ENCODE results near the gene COL4A1. TPM values are rescaled to one million over a fixed set of nuclear protein-coding genes. Genes with fewer than 3 reads are reported as not detected.

COL4A1 gene
- 269 and 271 TPM in 2 replicates for total RNA-seq (2014; rRNA removed; shearing (Covaris generic))

GRCh38 chr13:110306960-110307766 is at the start of gene COL4A1, which contains the start of gene COL4A2:
Gene COL4A1, minus strand, starts transcription at chr13:110307157. Its CDS starts 130 bp downstream, at chr13:110307027.
Gene COL4A2, plus strand, starts transcription at chr13:110307284. Its CDS starts 620 bp downstream, at chr13:110307904.
- Histone ChIP-seq H3K27ac (peak within 1 kb of the TSS; percentile 94), H3K27me3 (no peaks in the 10 kb centered on the region), H3K36me3 (peaks cover 32% of the 10 kb centered on the region), H3K9me3 (replicated peaks) (no peaks in the 10 kb centered on the region), H3K4me3 (peak within 1 kb of the TSS; percentile 93), H3K4me1 (peaks cover 11% of the 10 kb centered on the region; the same call in 1 of the 2 replicates)
- peak; percentile 70 to 74 for DNase-seq

GRCh38 chr13:110356362-110356761 is 49.4 kb upstream of the COL4A1 start:
- no peak overlapping the region for H3K4me3 ChIP-seq
- no peak for DNase-seq
- H3K36me3 ChIP-seq, result peaks cover 20% of the 10 kb centered on the region
- H3K27me3 ChIP-seq, result no peaks in the 10 kb centered on the region
- no peaks in the 10 kb centered on the region for H3K4me1 ChIP-seq
- H3K27ac ChIP-seq, result no peak overlapping the region
- H3K9me3 ChIP-seq (replicated peaks), result no peaks in the 10 kb centered on the region

- Histone ChIP-seq H3K4me1 (peaks cover 9% of the 10 kb centered on the region), H3K27ac (no peak overlapping the region), H3K4me3 (no peak overlapping the region), H3K36me3 (peaks cover 17% of the 10 kb centered on the region), H3K27me3 (no peaks in the 10 kb centered on the region), H3K9me3 (replicated peaks) (no peaks in the 10 kb centered on the region)
- no peak for DNase-seq
These were observed 47.9 kb upstream of the COL4A1 start for GRCh38 chr13:110354715-110355473.

- Histone ChIP-seq H3K9me3 (replicated peaks) (no peaks in the 10 kb centered on the region), H3K4me1 (peaks cover 16% of the 10 kb centered on the region), H3K4me3 (no peak overlapping the region), H3K27me3 (no peaks in the 10 kb centered on the region), H3K36me3 (peaks cover 18% of the 10 kb centered on the region), H3K27ac (no peak overlapping the region)
- DNase-seq, result no peak
These were observed 47.2 kb upstream of the COL4A1 start for GRCh38 chr13:110354123-110354627.

GRCh38 chr13:110353339-110353977 is 46.5 kb upstream of the COL4A1 start:
- DNase-seq, result no peak
- Histone ChIP-seq H3K9me3 (replicated peaks) (no peaks in the 10 kb centered on the region), H3K4me3 (no peak overlapping the region), H3K27me3 (no peaks in the 10 kb centered on the region), H3K36me3 (peaks cover 15% of the 10 kb centered on the region), H3K4me1 (peaks cover 23% of the 10 kb centered on the region), H3K27ac (no peak overlapping the region)

GRCh38 chr13:110352735-110353134 is 45.8 kb upstream of the COL4A1 start:
- Histone ChIP-seq H3K27me3 (no peaks in the 10 kb centered on the region), H3K9me3 (replicated peaks) (no peaks in the 10 kb centered on the region), H3K4me1 (peaks cover 29% of the 10 kb centered on the region), H3K4me3 (no peak overlapping the region), H3K27ac (no peak overlapping the region), H3K36me3 (peaks cover 9% of the 10 kb centered on the region; the same call in 1 of the 2 replicates)
- no peak for DNase-seq

- Histone ChIP-seq H3K36me3 (0 out of 2 replicates have a peak, but pooled peaks cover 4% of the 10 kb centered on the region), H3K4me1 (peaks cover 38% of the 10 kb centered on the region)
- DNase-seq, result no peak
These were observed 44.9 kb upstream of the COL4A1 start for GRCh38 chr13:110351636-110352420.

GRCh38 chr13:110350509-110350908 is 43.6 kb upstream of the COL4A1 start:
- Histone ChIP-seq H3K36me3 (0 out of 2 replicates have a peak, but pooled peaks cover 4% of the 10 kb centered on the region), H3K27me3 (no peaks in the 10 kb centered on the region), H3K4me3 (no peak overlapping the region), H3K4me1 (peaks cover 39% of the 10 kb centered on the region), H3K27ac (peak overlapping the region; percentile 60), H3K9me3 (replicated peaks) (no peaks in the 10 kb centered on the region)
- DNase-seq, result no peak

More at GRCh38 chr13:110351636-110352420, 44.9 kb upstream of the COL4A1 start:
- Histone ChIP-seq H3K4me3 (no peak overlapping the region), H3K27ac (no peak overlapping the region), H3K27me3 (no peaks in the 10 kb centered on the region), H3K9me3 (replicated peaks) (no peaks in the 10 kb centered on the region)

- 0 out of 2 replicates have a peak, but pooled peaks cover 4% of the 10 kb centered on the region for H3K36me3 ChIP-seq
- H3K9me3 ChIP-seq (replicated peaks), result no peaks in the 10 kb centered on the region
- peak overlapping the region; percentile 60 for H3K27ac ChIP-seq
- H3K27me3 ChIP-seq, result no peaks in the 10 kb centered on the region
- no peak overlapping the region for H3K4me3 ChIP-seq
- DNase-seq, result no peak
- H3K4me1 ChIP-seq, result peaks cover 39% of the 10 kb centered on the region
These were observed 43.1 kb upstream of the COL4A1 start for GRCh38 chr13:110350049-110350448.

- Histone ChIP-seq H3K4me1 (peaks cover 39% of the 10 kb centered on the region), H3K9me3 (replicated peaks) (no peaks in the 10 kb centered on the region; the same call in 1 of the 2 replicates), H3K27ac (peak overlapping the region; percentile 60), H3K36me3 (peaks cover 10% of the 10 kb centered on the region; the same call in 1 of the 2 replicates), H3K4me3 (no peak overlapping the region), H3K27me3 (no peaks in the 10 kb centered on the region)
- peak; percentile 76 to 89 for DNase-seq
These were observed 42.3 kb upstream of the COL4A1 start for GRCh38 chr13:110349239-110349638.

GRCh38 chr13:110348309-110349105 is 41.5 kb upstream of the COL4A1 start:
- no peaks in the 10 kb centered on the region for H3K27me3 ChIP-seq
- DNase-seq, result no peak
- no peak overlapping the region for H3K4me3 ChIP-seq
- peak overlapping the region; percentile 60 for H3K27ac ChIP-seq
- H3K36me3 ChIP-seq, result peaks cover 16% of the 10 kb centered on the region; the same call in 1 of the 2 replicates
- peaks cover 5% of the 10 kb centered on the region; the same call in 1 of the 2 replicates for H3K9me3 ChIP-seq (replicated peaks)
- H3K4me1 ChIP-seq, result peaks cover 39% of the 10 kb centered on the region

GRCh38 chr13:110347535-110348308 is 40.8 kb upstream of the COL4A1 start:
- Histone ChIP-seq H3K27me3 (no peaks in the 10 kb centered on the region), H3K4me1 (peaks cover 39% of the 10 kb centered on the region), H3K36me3 (peaks cover 19% of the 10 kb centered on the region; the same call in 1 of the 2 replicates), H3K9me3 (replicated peaks) (peaks cover 5% of the 10 kb centered on the region; the same call in 1 of the 2 replicates), H3K27ac (peak overlapping the region; percentile 60), H3K4me3 (no peak overlapping the region)
- DNase-seq, result peak; percentile 27 to 29
